H1 (cell line): ENCODE results near the gene COX5A. TPM values are rescaled to one million over a fixed set of nuclear protein-coding genes. Genes with fewer than 3 reads are reported as not detected.

Source experiments
- CTCF ChIA-PET: fragments of 300-600 bp; sonication (Branson Sonifier 250); formaldehyde crosslinking; loops from one replicate; lab custom pipeline; 2021; ENCODE audit not compliant: partially characterized antibody; lab: Charles Lee
- POLR2A ChIA-PET: fragments of 300-600 bp; sonication (Branson Sonifier 250); formaldehyde crosslinking; loops from one replicate; lab custom pipeline; 2021; ENCODE audit warnings: inconsistent platforms; ENCODE audit not compliant: partially characterized antibody; lab: Charles Lee
- DNase-seq, 2 experiments: peaks; one replicate each; pipeline versions ENCODE4 v3.0.0 to v3.0.0-alpha.2; 2010 to 2022; ENCODE audit warnings: low spot score in 2 of 2, low read depth in 1 of 2, mixed read lengths in 1 of 2
- FAIRE-seq: peaks from 2 replicates; lab custom pipeline; 2011; peaks lifted over from hg19 to GRCh38; lab: Jason Lieb, UNC
- H2AFZ ChIP-seq: 2 replicates; pipeline ENCODE4 v1.8.1; 2012; ENCODE audit warnings: low read length, inconsistent platforms
- H2AK5ac ChIP-seq: 2 replicates; pipeline ENCODE4 v1.6.1; 2013; ENCODE audit warnings: low read depth, low read length
- H2BK120ac ChIP-seq: replicated peaks from 2 replicates; pipeline ENCODE3; 2013; ENCODE audit warnings: low read depth, low read length, inconsistent platforms
- H2BK12ac ChIP-seq: 2 replicates; pipeline ENCODE4 v1.6.1; 2013; ENCODE audit warnings: low read depth, low read length
- H2BK15ac ChIP-seq: 2 replicates; pipeline ENCODE4 v1.6.1; 2013; ENCODE audit warnings: low read length
- H2BK20ac ChIP-seq: 2 replicates; pipeline ENCODE4 v1.6.1; 2013; ENCODE audit warnings: low read length
- H2BK5ac ChIP-seq: 2 replicates; pipeline ENCODE4 v1.6.1; 2013; ENCODE audit warnings: low read depth, low read length
- H3K14ac ChIP-seq: 2 replicates; pipeline ENCODE4 v1.6.1; 2013; ENCODE audit warnings: inconsistent platforms; ENCODE audit not compliant: insufficient read length
- H3K18ac ChIP-seq: 2 replicates; pipeline ENCODE4 v1.6.1; 2013; ENCODE audit warnings: low read length; ENCODE audit errors: extremely low read depth
- H3K23ac ChIP-seq: 2 replicates; pipeline ENCODE4 v1.6.1; 2013; ENCODE audit warnings: inconsistent platforms; ENCODE audit not compliant: insufficient read length
- H3K23me2 ChIP-seq: 2 replicates; pipeline ENCODE4 v1.6.1; 2013; ENCODE audit warnings: low read depth, low read length
- H3K27ac ChIP-seq: 2 replicates; pipeline ENCODE4 v1.6.1; 2011; ENCODE audit warnings: low read depth, low read length, inconsistent platforms
- H3K27me3 ChIP-seq, 4 experiments: replicated peaks in 1 of 4; 1 replicate in 1 of 4; 2 replicates in 3 of 4; pipeline versions ENCODE4 v1.6.1 to v1.8.1; 2011 to 2013; ENCODE audit warnings: low read length in 3 of 4, mild to moderate bottlenecking in 3 of 4, inconsistent platforms in 2 of 4, mixed read lengths in 2 of 4, moderate library complexity in 1 of 4; ENCODE audit not compliant: control insufficient read depth in 3 of 4, insufficient read depth in 3 of 4; ENCODE audit errors: extremely low read depth in 1 of 4
- H3K36me3 ChIP-seq, 4 experiments: 2 replicates each; pipeline versions ENCODE4 v1.6.1 to v1.8.1; 2011 to 2013; ENCODE audit warnings: mild to moderate bottlenecking in 4 of 4, low read length in 3 of 4, moderate library complexity in 2 of 4, control low read depth in 1 of 4, inconsistent platforms in 1 of 4; ENCODE audit not compliant: insufficient read depth in 4 of 4, control insufficient read depth in 2 of 4
- H3K4ac ChIP-seq: replicated peaks from 2 replicates; pipeline ENCODE3; 2013; ENCODE audit warnings: low read length, low read depth, mixed read lengths, inconsistent platforms; ENCODE audit not compliant: insufficient read length
- H3K4me1 ChIP-seq, 4 experiments: replicated peaks in 1 of 4; 1 replicate in 1 of 4; 2 replicates in 3 of 4; pipeline versions ENCODE4 v1.6.1 to v1.8.1; 2011 to 2013; ENCODE audit warnings: low read length in 3 of 4, inconsistent platforms in 2 of 4, mixed read lengths in 1 of 4; ENCODE audit not compliant: insufficient read depth in 4 of 4, control insufficient read depth in 3 of 4
- H3K4me2 ChIP-seq, 2 experiments: 2 replicates each; pipeline versions ENCODE4 v1.6.1 to v1.8.1; 2011 to 2013; ENCODE audit warnings: low read depth in 2 of 2, low read length in 2 of 2, control low read depth in 1 of 2, inconsistent platforms in 1 of 2, mild to moderate bottlenecking in 1 of 2; ENCODE audit not compliant: insufficient read depth in 1 of 2
- H3K4me3 ChIP-seq, 4 experiments: fragments of 200-600, 300-600 bp in 1 of 4; sonication (generic), shearing (Covaris generic), sonication (Bioruptor Twin) in 1 of 4; 2 replicates each; pipeline versions ENCODE4 v1.5.1 to v1.8.1; 2011 to 2016; ENCODE audit warnings: low read length in 4 of 4, low read depth in 3 of 4, control low read depth in 2 of 4, inconsistent platforms in 2 of 4, mild to moderate bottlenecking in 2 of 4, mixed read lengths in 1 of 4, moderate library complexity in 1 of 4; ENCODE audit not compliant: insufficient read depth in 2 of 4; ENCODE audit errors: extremely low read depth in 1 of 4
- H3K56ac ChIP-seq: replicated peaks from 2 replicates; pipeline ENCODE3; 2013; ENCODE audit warnings: low read depth, mild to moderate bottlenecking, mixed read lengths, low read length, inconsistent platforms; ENCODE audit not compliant: insufficient read length
- H3K79me1 ChIP-seq: 2 replicates; pipeline ENCODE4 v1.6.1; 2013; ENCODE audit warnings: low read depth, low read length, control low read depth
- H3K79me2 ChIP-seq, 2 experiments: 2 replicates each; pipeline versions ENCODE4 v1.6.1 to v1.8.1; 2012 to 2013; ENCODE audit warnings: low read length in 2 of 2, mild to moderate bottlenecking in 2 of 2, inconsistent platforms in 1 of 2; ENCODE audit not compliant: insufficient read depth in 2 of 2, control insufficient read depth in 1 of 2
- H3K9ac ChIP-seq, 4 experiments: replicated peaks in 1 of 4; 1 replicate in 1 of 4; 2 replicates in 3 of 4; pipeline versions ENCODE4 v1.6.1 to v1.8.1; 2011 to 2013; ENCODE audit warnings: low read depth in 3 of 4, low read length in 3 of 4, control low read depth in 2 of 4, mild to moderate bottlenecking in 2 of 4, moderate library complexity in 2 of 4, inconsistent platforms in 1 of 4; ENCODE audit errors: extremely low read depth in 1 of 4
- H3K9me3 ChIP-seq, 2 experiments: 2 replicates each; pipeline versions ENCODE4 v1.6.1 to v1.8.1; 2012 to 2013; ENCODE audit warnings: mild to moderate bottlenecking in 2 of 2, moderate library complexity in 2 of 2, control low read depth in 1 of 2, inconsistent platforms in 1 of 2, low read depth in 1 of 2, low read length in 1 of 2, mixed read lengths in 1 of 2; ENCODE audit not compliant: insufficient read depth in 2 of 2
- H4K20me1 ChIP-seq, 2 experiments: replicated peaks in 1 of 2; 2 replicates each; pipeline versions ENCODE3 to v1.8.1; 2011 to 2013; ENCODE audit warnings: inconsistent platforms in 2 of 2, low read length in 2 of 2, mild to moderate bottlenecking in 1 of 2; ENCODE audit not compliant: insufficient read depth in 2 of 2, control insufficient read depth in 1 of 2
- H4K5ac ChIP-seq: 2 replicates; pipeline ENCODE4 v1.6.1; 2013; ENCODE audit warnings: low read length, low read depth, mixed read lengths, inconsistent platforms; ENCODE audit not compliant: insufficient read length
- H4K8ac ChIP-seq: 2 replicates; pipeline ENCODE4 v1.8.0; 2013; ENCODE audit warnings: mild to moderate bottlenecking, moderate library complexity, low read length, inconsistent platforms; ENCODE audit not compliant: insufficient read depth; ENCODE audit errors: extremely low read depth
- H4K91ac ChIP-seq: replicated peaks from 2 replicates; pipeline ENCODE3; 2013; ENCODE audit warnings: low read length, mixed read lengths, inconsistent platforms; ENCODE audit not compliant: insufficient read length
- CTBP2 ChIP-seq: IDR thresholded peaks from 2 replicates; pipeline ENCODE4 v1.7.0; 2011; ENCODE audit warnings: borderline replicate concordance, mild to moderate bottlenecking, moderate library complexity, mixed read lengths, low read length; ENCODE audit not compliant: insufficient read depth, insufficient read length
- EGR1 ChIP-seq: IDR thresholded peaks from 2 replicates; pipeline ENCODE4 v1.6.1; 2011; ENCODE audit warnings: low read depth, low read length, borderline replicate concordance
- GABPA ChIP-seq: IDR thresholded peaks from 2 replicates; pipeline ENCODE4 v1.6.1; 2011; ENCODE audit warnings: mild to moderate bottlenecking, low read length, moderate library complexity, borderline replicate concordance; ENCODE audit not compliant: insufficient read depth
- KDM5A ChIP-seq: fragments of 200-600 bp; IDR thresholded peaks from 2 replicates; pipeline ENCODE4 v1.7.1; 2012; ENCODE audit warnings: mild to moderate bottlenecking, low read length, inconsistent platforms, mixed read lengths
- MAFK ChIP-seq: IDR thresholded peaks from 2 replicates; pipeline ENCODE4 v1.6.1; 2012; ENCODE audit warnings: low read depth, mild to moderate bottlenecking, improper control_type of control experiment, low read length
- NANOG ChIP-seq: IDR thresholded peaks from 2 replicates; pipeline ENCODE4 v1.6.1; 2011; ENCODE audit warnings: low read length, low read depth, mild to moderate bottlenecking, inconsistent platforms; ENCODE audit not compliant: insufficient read depth, poor library complexity, severe bottlenecking
- RNF2 ChIP-seq: fragments of 200-900, 300-1000 bp; sonication (generic); IDR thresholded peaks from 2 replicates; pipeline ENCODE4 v1.7.1; 2016; ENCODE audit warnings: borderline replicate concordance, low read depth, mild to moderate bottlenecking, antibody characterized with exemption, low read length; ENCODE audit not compliant: poor library complexity, severe bottlenecking; ENCODE audit errors: missing control alignments
- SIN3A ChIP-seq, 2 experiments: IDR thresholded peaks in 1 of 2; conservative IDR thresholded peaks in 1 of 2; 2 replicates each; pipeline ENCODE4 v1.6.1; 2011 to 2012; ENCODE audit warnings: low read length in 2 of 2, improper control_type of control experiment in 1 of 2, low read depth in 1 of 2, mild to moderate bottlenecking in 1 of 2
- SRF ChIP-seq: IDR thresholded peaks from 2 replicates; pipeline ENCODE4 v1.6.1; 2011; ENCODE audit warnings: mild to moderate bottlenecking, low read depth, low read length, moderate library complexity
- TBP ChIP-seq: IDR thresholded peaks from 2 replicates; pipeline ENCODE4 v1.6.1; 2011; ENCODE audit warnings: low read depth, low read length, improper control_type of control experiment
- WGBS, 2 experiments: shearing (Covaris generic) in 1 of 2; methylation state at CpG; one replicate each; pipeline versions ENCODE4 v1.1.6 to v1.1.7; 2013 to 2015; ENCODE audit warnings: low lambda C conversion rate in 2 of 2, mixed read lengths in 2 of 2, inconsistent platforms in 1 of 2, low coverage in 1 of 2, missing lambda C conversion rate in 1 of 2; ENCODE audit not compliant: insufficient replicate concordance in 2 of 2, insufficient coverage in 1 of 2, insufficient read length in 1 of 2; ENCODE audit errors: extremely low coverage in 1 of 2, missing lambda C conversion rate in 1 of 2; 5-methylcytosine and 5-hydroxymethylcytosine counted together
- polyA plus RNA-seq, 7 experiments: library from polyadenylated mRNA; depleted of rRNA in 3 of 7; stranded (reverse) in 5 of 7; unstranded in 2 of 7; fragments of >200 nt in 5 of 7; fragments of 200-250 nt in 2 of 7; gene quantifications; 1 replicate in 5 of 7; 2 replicates in 1 of 7; 4 replicates in 1 of 7; pipeline versions ENCODE4 v1.2.1 to v1.2.3, GENCODE V29; 2011 to 2013; ENCODE audit warnings: missing spikeins in 2 of 7, mixed read lengths in 2 of 7
- total RNA-seq: library from RNA; stranded (reverse); fragmentation: NEBNext Ultra II Directional; extraction: Animal tissue kit (Norgen Biotek cat#: 25700); gene quantifications from 2 replicates; pipeline ENCODE4 v1.2.1, GENCODE V29; 2021

Gene COX5A
- total and polyA plus RNA-seq, 2 of the 8 experiments (the other 6 are each of a cell fraction or from before 2014, with no cell fraction given) = 270 to 367 TPM

DNA sequence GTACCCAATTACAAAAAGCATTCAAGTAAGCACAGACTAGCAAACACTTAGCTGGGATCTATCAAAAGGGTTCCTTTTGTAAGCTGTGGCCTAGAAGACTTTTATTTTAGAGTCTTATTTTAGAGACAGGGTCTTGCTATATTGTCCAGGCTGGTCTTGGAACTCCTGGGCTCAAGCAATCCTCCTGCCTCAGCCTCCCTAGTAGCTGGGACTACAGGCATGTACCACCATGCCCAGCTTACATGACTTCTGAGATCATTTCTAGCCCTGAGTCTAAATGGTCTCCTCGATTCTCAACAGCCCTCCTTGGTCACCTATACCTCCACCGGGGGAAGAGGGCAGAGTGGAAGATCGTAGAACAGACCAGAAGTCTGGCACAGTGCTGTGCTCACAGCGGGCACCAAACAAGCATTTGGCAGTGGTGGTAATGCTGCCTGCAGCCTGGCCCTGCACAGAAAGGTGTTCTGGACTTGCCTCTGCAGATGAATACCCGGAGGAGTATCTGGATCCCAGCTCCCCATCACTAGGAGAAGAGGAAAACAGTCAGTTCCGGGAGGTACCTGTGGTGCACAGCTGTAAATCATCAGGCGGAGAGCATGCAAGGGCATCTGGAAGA, 33.6 kb downstream of the COX5A start:
- no peak overlapping the region for H2BK12ac ChIP-seq
- 87% methylated on average over 7 of the region's 7 CpGs; no CpG with 5 or more reads in 1 of the 2 experiments for WGBS, 2 experiments
- no peak overlapping the region for H4K8ac ChIP-seq
- no peak overlapping the region for H3K56ac ChIP-seq
- H3K4ac ChIP-seq = no peak overlapping the region
- FAIRE-seq (no peak), DNase-seq (no peak)
- H3K23ac ChIP-seq = no peak overlapping the region
- no peak overlapping the region for H3K14ac ChIP-seq
- no peaks in the 10 kb centered on the region for H3K27me3 ChIP-seq
- H4K5ac ChIP-seq = no peak overlapping the region
- POLR2A ChIA-PET = interaction anchor here (0.9 to 11.9 kb wide), 4 partner anchors 13 to 62 kb away, joined by 3 to 116 read pairs (median 4); partner anchors contain the start of gene MPI
- H3K79me1 ChIP-seq = no peaks in the 10 kb centered on the region
- no peak overlapping the region for H3K27ac ChIP-seq
- H3K79me2 ChIP-seq = peaks cover 0 to 15% of the 10 kb centered on the region in 2 experiments; a peak in 2 of 4 replicates
- H2BK5ac ChIP-seq = no peak overlapping the region
- H2BK120ac ChIP-seq = no peak overlapping the region
- H2BK20ac ChIP-seq = no peak overlapping the region
- peaks cover 6% of the 10 kb centered on the region; the same call in 1 of the 2 replicates for H3K23me2 ChIP-seq
- no peaks in the 10 kb centered on the region for H3K9me3 ChIP-seq
- no peak overlapping the region for H3K18ac ChIP-seq
- H2AFZ ChIP-seq = no peak overlapping the region
- H3K9ac ChIP-seq = no peak overlapping the region; a peak in 1 of 7 replicates
- peaks cover 22 to 51% (median 38%) of the 10 kb centered on the region in 4 experiments for H3K36me3 ChIP-seq
- H3K4me1 ChIP-seq = peaks cover 2 to 4% (median 3%) of the 10 kb centered on the region in 4 experiments
- H3K4me2 ChIP-seq = peak overlapping the region in 1 of 2 experiments; percentile 77; a peak in 1 of 4 replicates
- peaks cover 3 to 7% of the 10 kb centered on the region in 2 experiments for H4K20me1 ChIP-seq
- H4K91ac ChIP-seq = no peak overlapping the region
- H3K4me3 ChIP-seq = no peak overlapping the region
- H2BK15ac ChIP-seq = no peak overlapping the region
- TF ChIP-seq RNF2 (no peak), TBP (no peak), EGR1 (no peak), GABPA (no peak), MAFK (no peak), CTBP2 (no peak), NANOG (no peak), KDM5A (no peak), SRF (no peak), SIN3A (conservative IDR thresholded peaks at IDR 0.05 in 1 of 2, IDR thresholded peaks at IDR 0.05 in 1 of 2; ENCODE audit: low read depth in 1 of 2, low read length in 2 of 2) (no peak)
- H2AK5ac ChIP-seq = no peak overlapping the region
- CTCF ChIA-PET = interaction anchor here (0.6 to 7.8 kb wide), 10 partner anchors 9 to 134 kb away, joined by 3 to 52 read pairs (median 4); no protein-coding TSS in a partner anchor
